Glomerular endothelial cell (primary cell): Measurements from ENCODE around the gene LHX3. TPM values are rescaled to one million over a fixed set of nuclear protein-coding genes. Genes with fewer than 3 reads are reported as not detected.
"Not testable (repeated sequence)": the region's sequence is repeated elsewhere in the genome, so short reads cannot be mapped to it uniquely, and the experiment has no call there.

Source experiments
- DNase-seq: peaks from one replicate; pipeline ENCODE4 v3.0.0-alpha.2; 2011; ENCODE audit warnings: low read depth, low spot score; ENCODE audit errors: extremely low read depth
- total RNA-seq: library from RNA; depleted of rRNA; stranded (reverse); fragments of >200 nt; gene quantifications from 2 replicates; pipeline ENCODE4 v1.2.3, GENCODE V29; 2015

LHX3 gene
- total RNA-seq, 1 donor from 2014 or later = not detected

- DNase-seq = peak; percentile 29
Measured at GRCh38 chr9:136157477-136158265, 47.3 kb downstream of the LHX3 start.

GRCh38 chr9:136156209-136157120, 48.5 kb downstream of the LHX3 start:
- no peak for DNase-seq

- DNase-seq = no peak
Measured at GRCh38 chr9:136155576-136155975, 49.4 kb downstream of the LHX3 start.

- no peak for DNase-seq
Measured at GRCh38 chr9:136154943-136155342, 50.0 kb downstream of the LHX3 start.

GRCh38 chr9:136153381-136154065, 51.4 kb downstream of the LHX3 start:
- DNase-seq = no peak

GRCh38 chr9:136152931-136153330, 52.0 kb downstream of the LHX3 start:
- DNase-seq = no peak

GRCh38 chr9:136152543-136152866, 52.4 kb downstream of the LHX3 start:
- no peak for DNase-seq

- DNase-seq = no peak
Measured at GRCh38 chr9:136151848-136152542, 52.9 kb downstream of the LHX3 start.

GRCh38 chr9:136151214-136151804, 53.6 kb downstream of the LHX3 start:
- no peak for DNase-seq

- not testable (repeated sequence) for DNase-seq
Measured at GRCh38 chr9:136150664-136151213, 54.2 kb downstream of the LHX3 start.

- no peak for DNase-seq
Measured at GRCh38 chr9:136149853-136150252, 55.1 kb downstream of the LHX3 start.

GRCh38 chr9:136149337-136149736, 55.6 kb downstream of the LHX3 start:
- no peak for DNase-seq

- DNase-seq = no peak
Measured at GRCh38 chr9:136148766-136149165, 56.2 kb downstream of the LHX3 start.

GRCh38 chr9:136147890-136148714, 56.8 kb downstream of the LHX3 start:
- no peak for DNase-seq

- no peak for DNase-seq
Measured at GRCh38 chr9:136147038-136147889, 57.7 kb downstream of the LHX3 start.
